OCI-LY3 (cell line): ENCODE results near the gene ASTN2.

Experiments used
- H2AFZ ChIP-seq: fragments of 200-600, 300-600 bp; shearing (Covaris generic); 2 replicates; pipeline ENCODE4 v1.6.0; 2014; ENCODE audit warnings: antibody characterized with exemption, low read depth, low read length
- H3K27ac ChIP-seq: fragments of 200-600, 300-600 bp; sonication (generic); 2 replicates; pipeline ENCODE4 v1.5.1; 2014; ENCODE audit warnings: mild to moderate bottlenecking, low read length, moderate library complexity, mixed read lengths
- H3K27me3 ChIP-seq: fragments of 200-600, 300-600 bp; sonication (generic); 2 replicates; pipeline ENCODE4 v1.6.1; 2014; ENCODE audit warnings: low read depth, low read length, mixed read lengths
- H3K36me3 ChIP-seq: fragments of 200-600, 300-600 bp; sonication (generic); replicated peaks from 2 replicates; pipeline ENCODE3; 2014; ENCODE audit warnings: low read depth, low read length, mixed read lengths
- H3K4me1 ChIP-seq: fragments of 300-600, 200-600 bp; sonication (generic); 2 replicates; pipeline ENCODE4 v1.6.1; 2014; ENCODE audit warnings: low read length, mixed read lengths
- H3K4me2 ChIP-seq: fragments of 200-600, 300-600 bp; sonication (generic); 2 replicates; pipeline ENCODE4 v1.6.1; 2014; ENCODE audit warnings: low read length, mixed read lengths
- H3K4me3 ChIP-seq: fragments of 300-600, 200-600 bp; sonication (generic); 2 replicates; pipeline ENCODE4 v1.5.1; 2014; ENCODE audit warnings: antibody characterized with exemption, mild to moderate bottlenecking, low read length, moderate library complexity
- H3K79me2 ChIP-seq: fragments of 300-600, 200-600 bp; shearing (Covaris generic); 2 replicates; pipeline ENCODE4 v1.6.1; 2014; ENCODE audit warnings: mild to moderate bottlenecking, low read length, mixed read lengths
- H3K9ac ChIP-seq: fragments of 300-600, 200-600 bp; shearing (Covaris generic); 2 replicates; pipeline ENCODE4 v1.6.0; 2014; ENCODE audit warnings: mild to moderate bottlenecking, low read length, moderate library complexity
- H3K9me3 ChIP-seq: fragments of 200-600, 300-600 bp; shearing (Covaris generic); 2 replicates; pipeline ENCODE4 v1.6.1; 2014; ENCODE audit warnings: low read length, mixed read lengths; ENCODE audit not compliant: insufficient read depth
- H4K20me1 ChIP-seq: fragments of 200-600, 300-600 bp; sonication (generic); 2 replicates; pipeline ENCODE4 v1.6.1; 2016; ENCODE audit warnings: low read length, mixed read lengths; ENCODE audit not compliant: insufficient read depth
- CTCF ChIP-seq: fragments of 200-600, 300-600 bp; sonication (generic); IDR thresholded peaks from 2 replicates; pipeline ENCODE4 v1.5.1; 2014; ENCODE audit warnings: antibody characterized with exemption, low read length, low read depth
- EZH2phosphoT487 ChIP-seq: fragments of 200-600 bp; shearing (Covaris generic); IDR thresholded peaks from 2 replicates; pipeline ENCODE4 v1.6.1; 2018; ENCODE audit warnings: antibody characterized with exemption, mixed run types, low read depth

ASTN2 gene

GRCh38 chr9:116978155-116978554 lies 436.7 kb downstream of the ASTN2 start:
- Histone ChIP-seq H3K4me2 (no peak overlapping the region), H4K20me1 (no peaks in the 10 kb centered on the region), H3K4me3 (no peak overlapping the region), H3K9me3 (no peaks in the 10 kb centered on the region), H3K79me2 (no peaks in the 10 kb centered on the region), H3K4me1 (no peaks in the 10 kb centered on the region), H3K9ac (no peak overlapping the region), H3K36me3 (no peaks in the 10 kb centered on the region), H2AFZ (no peak overlapping the region), H3K27me3 (peaks cover 2% of the 10 kb centered on the region; the same call in 1 of the 2 replicates), H3K27ac (no peak overlapping the region)
- TF ChIP-seq CTCF (no peak), EZH2phosphoT487 (no peak)

GRCh38 chr9:116975126-116975525 lies 439.7 kb downstream of the ASTN2 start:
- no peaks in the 10 kb centered on the region for H4K20me1 ChIP-seq
- no peaks in the 10 kb centered on the region for H3K36me3 ChIP-seq
- H3K4me2 ChIP-seq: no peak overlapping the region
- H3K9ac ChIP-seq: no peak overlapping the region
- no peak overlapping the region for H3K27ac ChIP-seq
- no peaks in the 10 kb centered on the region for H3K4me1 ChIP-seq
- H3K4me3 ChIP-seq: no peak overlapping the region
- H3K27me3 ChIP-seq: peaks cover 2% of the 10 kb centered on the region; the same call in 1 of the 2 replicates
- no peak overlapping the region for H2AFZ ChIP-seq
- no peak for TF ChIP-seq EZH2phosphoT487
- no peak for TF ChIP-seq CTCF
- no peaks in the 10 kb centered on the region for H3K9me3 ChIP-seq
- H3K79me2 ChIP-seq: no peaks in the 10 kb centered on the region

GRCh38 chr9:116966199-116966598 lies 448.7 kb downstream of the ASTN2 start:
- Histone ChIP-seq H2AFZ (no peak overlapping the region), H3K79me2 (no peaks in the 10 kb centered on the region), H3K36me3 (no peaks in the 10 kb centered on the region), H3K27ac (no peak overlapping the region), H3K4me3 (no peak overlapping the region), H3K4me2 (no peak overlapping the region), H4K20me1 (no peaks in the 10 kb centered on the region), H3K4me1 (no peaks in the 10 kb centered on the region), H3K27me3 (no peaks in the 10 kb centered on the region; the same call in 1 of the 2 replicates), H3K9ac (no peak overlapping the region), H3K9me3 (no peaks in the 10 kb centered on the region)
- no peak for TF ChIP-seq CTCF
- no peak for TF ChIP-seq EZH2phosphoT487

GRCh38 chr9:116964258-116964657 lies 450.6 kb downstream of the ASTN2 start:
- Histone ChIP-seq H4K20me1 (no peaks in the 10 kb centered on the region), H3K9me3 (no peaks in the 10 kb centered on the region), H3K27me3 (no peaks in the 10 kb centered on the region; the same call in 1 of the 2 replicates), H3K9ac (no peak overlapping the region), H3K4me3 (no peak overlapping the region), H3K27ac (no peak overlapping the region), H3K4me2 (no peak overlapping the region), H2AFZ (no peak overlapping the region), H3K4me1 (no peaks in the 10 kb centered on the region), H3K79me2 (no peaks in the 10 kb centered on the region), H3K36me3 (no peaks in the 10 kb centered on the region)
- no peak for TF ChIP-seq EZH2phosphoT487
- no peak for TF ChIP-seq CTCF
